ENCODE results near the gene NQO2. TPM values are rescaled to one million over a fixed set of nuclear protein-coding genes. Genes with fewer than 3 reads are reported as not detected.

Gene NQO2
- total and polyA plus RNA-seq, 9 donors: 16.2 to 48.4 (median 28.7) TPM

GRCh38 chr6:2977799-2978590 lies 21.7 kb upstream of the NQO2 start:
- Histone ChIP-seq H3K4me1 (ENCODE audit: insufficient read depth) (peaks cover 8% of the 10 kb centered on the region), H3K27ac (peak overlapping the region; percentile 16 to 62), H3K4me3 (no peak overlapping the region), H3K36me3 (no peaks in the 10 kb centered on the region), H3K27me3 (no peaks in the 10 kb centered on the region), H3K9me3 (no peaks in the 10 kb centered on the region)
- DNase-seq: no peak
- TF ChIP-seq EP300 (IDR thresholded peaks at IDR 0.05): no peak
- 13 to 32% (median 25%) methylated on average over 3 of the region's 3 CpGs for WGBS, 3 donors
- intact Hi-C loops (cut with DNase I): no loop called here

DNA sequence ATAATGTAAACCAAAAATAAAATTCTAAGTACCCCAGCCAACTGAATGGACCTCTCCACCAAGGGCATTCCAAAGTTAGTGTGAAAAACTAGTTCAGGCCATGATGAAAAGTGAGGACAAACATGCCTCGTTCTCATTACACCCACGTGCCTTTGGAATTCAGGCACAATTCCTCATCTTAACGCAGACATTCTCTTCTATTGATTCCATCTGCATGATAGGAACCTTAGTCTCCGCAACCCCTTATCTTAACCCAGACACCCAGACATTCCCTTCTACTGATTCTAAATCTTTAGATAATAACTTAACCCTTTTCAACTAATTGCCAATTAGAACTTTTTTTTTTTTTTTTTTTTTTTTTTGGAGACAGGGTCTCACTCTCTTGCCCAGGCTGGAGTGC lies 20.8 kb upstream of the NQO2 start:
- no peak overlapping the region for H3K4me3 ChIP-seq
- no peaks in the 10 kb centered on the region for H3K27me3 ChIP-seq
- TF ChIP-seq POLR2A (IDR thresholded peaks at IDR 0.05) (no peak), EP300 (IDR thresholded peaks at IDR 0.05) (no peak)
- TF ChIP-seq, protein P1, sequence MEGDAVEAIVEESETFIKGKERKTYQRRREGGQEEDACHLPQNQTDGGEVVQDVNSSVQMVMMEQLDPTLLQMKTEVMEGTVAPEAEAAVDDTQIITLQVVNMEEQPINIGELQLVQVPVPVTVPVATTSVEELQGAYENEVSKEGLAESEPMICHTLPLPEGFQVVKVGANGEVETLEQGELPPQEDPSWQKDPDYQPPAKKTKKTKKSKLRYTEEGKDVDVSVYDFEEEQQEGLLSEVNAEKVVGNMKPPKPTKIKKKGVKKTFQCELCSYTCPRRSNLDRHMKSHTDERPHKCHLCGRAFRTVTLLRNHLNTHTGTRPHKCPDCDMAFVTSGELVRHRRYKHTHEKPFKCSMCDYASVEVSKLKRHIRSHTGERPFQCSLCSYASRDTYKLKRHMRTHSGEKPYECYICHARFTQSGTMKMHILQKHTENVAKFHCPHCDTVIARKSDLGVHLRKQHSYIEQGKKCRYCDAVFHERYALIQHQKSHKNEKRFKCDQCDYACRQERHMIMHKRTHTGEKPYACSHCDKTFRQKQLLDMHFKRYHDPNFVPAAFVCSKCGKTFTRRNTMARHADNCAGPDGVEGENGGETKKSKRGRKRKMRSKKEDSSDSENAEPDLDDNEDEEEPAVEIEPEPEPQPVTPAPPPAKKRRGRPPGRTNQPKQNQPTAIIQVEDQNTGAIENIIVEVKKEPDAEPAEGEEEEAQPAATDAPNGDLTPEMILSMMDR (IDR thresholded peaks at IDR 0.05): no peak
- no peak for DNase-seq
- peaks cover 6% of the 10 kb centered on the region for H3K4me1 ChIP-seq (ENCODE audit: insufficient read depth)
- intact Hi-C loops (cut with DNase I): no loop called here
- peak overlapping the region in 1 of 2 donors; percentile 62 for H3K27ac ChIP-seq
- WGBS, 3 donors: 29 to 49% (median 49%) methylated on average over 4 of the region's 4 CpGs
- no peaks in the 10 kb centered on the region for H3K9me3 ChIP-seq
- H3K36me3 ChIP-seq: no peaks in the 10 kb centered on the region

- intact Hi-C loops (cut with DNase I): no loop called here
- no peak for TF ChIP-seq POLR2A (IDR thresholded peaks at IDR 0.05)
- TF ChIP-seq EP300 (IDR thresholded peaks at IDR 0.05): no peak
- TF ChIP-seq, protein P1 (IDR thresholded peaks at IDR 0.05): no peak
- H3K27ac ChIP-seq: no peak overlapping the region
- no peaks in the 10 kb centered on the region for H3K9me3 ChIP-seq
- H3K4me3 ChIP-seq: no peak overlapping the region
- no peak for DNase-seq
- H3K36me3 ChIP-seq: no peaks in the 10 kb centered on the region
- peaks cover 6% of the 10 kb centered on the region for H3K4me1 ChIP-seq (ENCODE audit: insufficient read depth)
- WGBS, 3 donors: 46 to 51% (median 47%) methylated on average over 2 of the region's 2 CpGs
- H3K27me3 ChIP-seq: no peaks in the 10 kb centered on the region
These were observed 19.8 kb upstream of the NQO2 start for GRCh38 chr6:2979819-2980464.

- H3K27ac ChIP-seq: no peak overlapping the region
- TF ChIP-seq, protein P1 (IDR thresholded peaks at IDR 0.05): no peak
- TF ChIP-seq POLR2A (IDR thresholded peaks at IDR 0.05): no peak
- TF ChIP-seq EP300 (IDR thresholded peaks at IDR 0.05): no peak
- intact Hi-C loops (cut with DNase I): no loop called here
- no peaks in the 10 kb centered on the region for H3K9me3 ChIP-seq
- no peaks in the 10 kb centered on the region for H3K36me3 ChIP-seq
- H3K4me3 ChIP-seq: no peak overlapping the region
- no peaks in the 10 kb centered on the region for H3K27me3 ChIP-seq
- H3K4me1 ChIP-seq (ENCODE audit: insufficient read depth): peaks cover 6% of the 10 kb centered on the region
- DNase-seq: no peak
- 94 to 96% (median 94%) methylated on average over 3 of the region's 3 CpGs for WGBS, 3 donors
These were observed 19.2 kb upstream of the NQO2 start for GRCh38 chr6:2980465-2980855.

Measured in ovary (tissue), 9 donors.